SK-N-SH (cell line): ENCODE measurements around the gene LMBR1. TPM values are rescaled to one million over a fixed set of nuclear protein-coding genes. Genes with fewer than 3 reads are reported as not detected.

Source experiments
- CTCF ChIA-PET: fragments of 300-600, 350-600 bp; formaldehyde crosslinking; extraction: SDS; loops from one replicate; lab custom pipeline; 2021; lab: Yijun Ruan, JAX
- POLR2A ChIA-PET: fragments of 350-600 bp; sonication (Branson Sonifier 250); formaldehyde crosslinking; extraction: SDS; loops from one replicate; lab custom pipeline; 2020; ENCODE audit warnings: antibody characterized with exemption, inconsistent platforms; lab: Yijun Ruan, JAX
- DNase-seq: peaks from one replicate; pipeline ENCODE4 v3.0.0; 2012
- H2AFZ ChIP-seq: fragments of 200-600 bp; sonication (generic); 2 replicates; pipeline ENCODE4 v1.8.1; 2016; ENCODE audit warnings: antibody characterized with exemption, mild to moderate bottlenecking, low read depth
- H3F3A ChIP-seq: fragments of 200-600 bp; sonication (generic); replicated peaks from 2 replicates; pipeline ENCODE3; 2016; ENCODE audit warnings: antibody characterized with exemption, mild to moderate bottlenecking; ENCODE audit not compliant: insufficient read depth
- H3K27ac ChIP-seq, 2 experiments: fragments of 200-500 bp in 1 of 2; fragments of 200-600 bp in 1 of 2; sonication (Bioruptor generic) in 1 of 2; sonication (generic), shearing (Covaris generic) in 1 of 2; 2 replicates each; pipeline versions ENCODE4 v1.5.1 to v1.6.1; 2014 to 2016; ENCODE audit warnings: low read depth in 2 of 2, inconsistent platforms in 1 of 2, low read length in 1 of 2, mild to moderate bottlenecking in 1 of 2, mixed read lengths in 1 of 2
- H3K27me3 ChIP-seq: fragments of 200-600 bp; sonication (generic), shearing (Covaris generic); 2 replicates; pipeline ENCODE4 v1.6.1; 2016; ENCODE audit warnings: mixed run types; ENCODE audit not compliant: insufficient read depth
- H3K36me3 ChIP-seq, 2 experiments: fragments of 200-500 bp in 1 of 2; fragments of 200-600 bp in 1 of 2; sonication (Bioruptor generic) in 1 of 2; sonication (generic) in 1 of 2; replicated peaks in 1 of 2; 2 replicates each; pipeline versions ENCODE3 to v1.5.1; 2014 to 2016; ENCODE audit warnings: low read length in 1 of 2, mild to moderate bottlenecking in 1 of 2; ENCODE audit not compliant: insufficient read depth in 2 of 2, control insufficient read depth in 1 of 2
- H3K4me1 ChIP-seq, 2 experiments: fragments of 200-500 bp in 1 of 2; fragments of 200-600 bp in 1 of 2; sonication (Bioruptor generic) in 1 of 2; sonication (generic), shearing (Covaris generic) in 1 of 2; 2 replicates each; pipeline versions ENCODE4 v1.5.1 to v1.6.1; 2014 to 2016; ENCODE audit warnings: low read depth in 1 of 2, low read length in 1 of 2, mixed run types in 1 of 2; ENCODE audit not compliant: insufficient read depth in 2 of 2, control insufficient read depth in 1 of 2
- H3K4me2 ChIP-seq: fragments of 200-600 bp; sonication (generic), shearing (Covaris generic); 2 replicates; pipeline ENCODE4 v1.6.1; 2017; ENCODE audit warnings: mixed run types
- H3K4me3 ChIP-seq, 2 experiments: fragments of 200-500 bp in 1 of 2; fragments of 200-600 bp in 1 of 2; sonication (Bioruptor generic) in 1 of 2; sonication (generic), shearing (Covaris generic) in 1 of 2; 2 replicates each; pipeline versions ENCODE4 v1.5.1 to v1.8.1; 2014 to 2016; ENCODE audit warnings: low read depth in 2 of 2, inconsistent platforms in 1 of 2, low read length in 1 of 2, mild to moderate bottlenecking in 1 of 2, mixed read lengths in 1 of 2, moderate library complexity in 1 of 2
- H3K79me2 ChIP-seq: fragments of 200-600 bp; sonication (generic); 2 replicates; pipeline ENCODE4 v1.8.1; 2017; ENCODE audit warnings: mild to moderate bottlenecking; ENCODE audit not compliant: insufficient read depth
- H3K9ac ChIP-seq: fragments of 200-600 bp; sonication (generic); 2 replicates; pipeline ENCODE4 v1.6.1; 2017; ENCODE audit warnings: mixed run types
- H3K9me2 ChIP-seq: fragments of 200-600 bp; sonication (generic); 2 replicates; pipeline ENCODE4 v1.6.1; 2017; ENCODE audit warnings: mixed run types
- H3K9me3 ChIP-seq: fragments of 200-600 bp; sonication (generic); 2 replicates; pipeline ENCODE4 v1.6.1; 2017; ENCODE audit warnings: mixed run types, mild to moderate bottlenecking, moderate library complexity
- H4K20me1 ChIP-seq: fragments of 200-600 bp; sonication (generic); 2 replicates; pipeline ENCODE4 v1.6.1; 2017; ENCODE audit warnings: mild to moderate bottlenecking, mixed run types; ENCODE audit not compliant: insufficient read depth
- CHD2 ChIP-seq: fragments of 150-350 bp; IDR thresholded peaks from 2 replicates; pipeline ENCODE4 v1.6.1; 2018; ENCODE audit warnings: low read length; ENCODE audit not compliant: partially characterized antibody
- ELF1 ChIP-seq: IDR thresholded peaks from 2 replicates; pipeline ENCODE4 v1.4.0; 2012
- EP300 ChIP-seq, 2 experiments: IDR thresholded peaks; 2 replicates each; pipeline versions ENCODE4 v1.4.0 to v1.6.1; 2012; ENCODE audit warnings: borderline replicate concordance in 1 of 2, low read depth in 1 of 2, low read length in 1 of 2
- EZH2phosphoT487 ChIP-seq: fragments of 200-600 bp; sonication (generic); IDR thresholded peaks from 2 replicates; pipeline ENCODE4 v1.6.1; 2017; ENCODE audit warnings: low read depth, mixed run types, mild to moderate bottlenecking, antibody characterized with exemption, moderate library complexity, borderline replicate concordance
- FOSL2 ChIP-seq: IDR thresholded peaks from 2 replicates; pipeline ENCODE4 v1.4.0; 2012; ENCODE audit warnings: low read depth, mild to moderate bottlenecking, moderate library complexity, borderline replicate concordance
- FOXJ3 ChIP-seq: sonication (generic); formaldehyde crosslinking; IDR thresholded peaks from 2 replicates; pipeline ENCODE4 v1.5.1; 2020; ENCODE audit warnings: mild to moderate bottlenecking, missing genetic modification reagents
- FOXM1 ChIP-seq: IDR thresholded peaks from 2 replicates; pipeline ENCODE4 v1.4.0; 2012; ENCODE audit warnings: low read depth, mild to moderate bottlenecking
- GABPA ChIP-seq: IDR thresholded peaks from 2 replicates; pipeline ENCODE4 v1.4.0; 2012; ENCODE audit warnings: low read depth, mild to moderate bottlenecking
- GATA2 ChIP-seq: sonication (generic); formaldehyde crosslinking; IDR thresholded peaks from 2 replicates; pipeline ENCODE4 v1.5.0; 2020; ENCODE audit warnings: mild to moderate bottlenecking, missing genetic modification reagents
- IRF3 ChIP-seq: fragments of 150-350 bp; IDR thresholded peaks from 2 replicates; pipeline ENCODE4 v1.6.1; 2016; ENCODE audit warnings: mild to moderate bottlenecking, low read depth, low read length
- JUND ChIP-seq: IDR thresholded peaks from 2 replicates; pipeline ENCODE4 v1.4.0; 2012
- MAX ChIP-seq: IDR thresholded peaks from 2 replicates; pipeline ENCODE4 v1.4.0; 2012; ENCODE audit warnings: low read depth
- NFIC ChIP-seq: IDR thresholded peaks from 2 replicates; pipeline ENCODE4 v1.4.0; 2012; ENCODE audit warnings: borderline replicate concordance
- PBX3 ChIP-seq: IDR thresholded peaks from 2 replicates; pipeline ENCODE4; 2012
- POLR2AphosphoS5 ChIP-seq: IDR thresholded peaks from 2 replicates; pipeline ENCODE4 v1.6.1; 2012; ENCODE audit warnings: low read depth, low read length
- RAD21 ChIP-seq: IDR thresholded peaks from 2 replicates; pipeline ENCODE4 v1.6.1; 2012; ENCODE audit warnings: mild to moderate bottlenecking, low read length
- REST ChIP-seq: IDR thresholded peaks from 2 replicates; pipeline ENCODE4 v1.6.1; 2012; ENCODE audit warnings: mild to moderate bottlenecking, low read depth, low read length, moderate library complexity
- RFX5 ChIP-seq: IDR thresholded peaks from 2 replicates; pipeline ENCODE4 v1.6.1; 2012; ENCODE audit warnings: mild to moderate bottlenecking, improper control_type of control experiment, low read length
- RXRA ChIP-seq: IDR thresholded peaks from 2 replicates; pipeline ENCODE4 v1.4.0; 2012; ENCODE audit warnings: low read depth, mild to moderate bottlenecking, borderline replicate concordance
- SIN3A ChIP-seq: IDR thresholded peaks from 2 replicates; pipeline ENCODE4 v1.6.1; 2012; ENCODE audit warnings: low read depth, mild to moderate bottlenecking, low read length, moderate library complexity, borderline replicate concordance
- SMC3 ChIP-seq: IDR thresholded peaks from 2 replicates; pipeline ENCODE4 v1.6.1; 2012; ENCODE audit warnings: low read depth, low read length, improper control_type of control experiment
- TAF1 ChIP-seq: IDR thresholded peaks from 2 replicates; pipeline ENCODE4 v1.6.1; 2012; ENCODE audit warnings: low read depth, mild to moderate bottlenecking, low read length, moderate library complexity, borderline replicate concordance
- TCF12 ChIP-seq: IDR thresholded peaks from 2 replicates; pipeline ENCODE4 v1.4.0; 2012
- TEAD4 ChIP-seq: IDR thresholded peaks from 2 replicates; pipeline ENCODE4 v1.4.0; 2012; ENCODE audit warnings: mild to moderate bottlenecking, borderline replicate concordance; ENCODE audit not compliant: insufficient read depth
- USF1 ChIP-seq: IDR thresholded peaks from 2 replicates; pipeline ENCODE4 v1.4.0; 2012; ENCODE audit warnings: low read depth, borderline replicate concordance
- YY1 ChIP-seq: IDR thresholded peaks from 2 replicates; pipeline ENCODE4 v1.4.0; 2012; ENCODE audit warnings: low read depth, mild to moderate bottlenecking
- ZBTB33 ChIP-seq: IDR thresholded peaks from 2 replicates; pipeline ENCODE4 v1.4.0; 2012; ENCODE audit warnings: low read depth, borderline replicate concordance
- WGBS: methylation state at CpG from one replicate; pipeline ENCODE4 v1.1.6; 2017; ENCODE audit warnings: low lambda C conversion rate; 5-methylcytosine and 5-hydroxymethylcytosine counted together
- polyA plus RNA-seq, 3 experiments: library from polyadenylated mRNA; depleted of rRNA; stranded (reverse); fragments of >200 nt; gene quantifications; 2 replicates each; pipeline ENCODE4 v1.2.3, GENCODE V29; 2012

LMBR1 gene
- polyA plus RNA-seq, 1 of the 3 experiments (the other 2 are of a cell fraction), result 24.6 TPM

- Histone ChIP-seq H3K27me3 (no peaks in the 10 kb centered on the region), H3K9me3 (no peaks in the 10 kb centered on the region), H3K27ac (peak overlapping the region in 1 of 2 experiments; percentile 96; a peak in 2 of 4 replicates), H3K79me2 (no peaks in the 10 kb centered on the region), H3K4me2 (no peak overlapping the region), H3K36me3 (no peaks in the 10 kb centered on the region), H3F3A (peaks cover 3% of the 10 kb centered on the region), H3K4me3 (no peak overlapping the region), H2AFZ (no peak overlapping the region), H4K20me1 (no peaks in the 10 kb centered on the region), H3K9me2 (no peaks in the 10 kb centered on the region), H3K9ac (no peak overlapping the region), H3K4me1 (peaks cover 0 to 35% of the 10 kb centered on the region in 2 experiments; a peak in 2 of 4 replicates)
- peak; percentile 76 for DNase-seq
- CTCF ChIA-PET, result interaction anchor here (0.8 to 7.0 kb wide), 23 partner anchors 8 to 160 kb away, joined by 3 to 114 read pairs (median 4); no protein-coding TSS in a partner anchor
- WGBS, result 20% methylated on average over 3 of the region's 3 CpGs
- POLR2A ChIA-PET, result interaction anchor here (0.6 to 1.9 kb wide), 6 partner anchors 10 to 38 kb away, joined by 3 to 13 read pairs (median 4); no protein-coding TSS in a partner anchor
- TF ChIP-seq FOXJ3 (CRISPR knock-in tag) (peak; percentile 76), GABPA (no peak), SIN3A (no peak), REST (no peak), YY1 (no peak), RXRA (no peak), FOXM1 (no peak), RAD21 (peak; percentile 38), JUND (no peak), CHD2 (peak; percentile 77), FOSL2 (no peak), SMC3 (no peak), USF1 (no peak), POLR2AphosphoS5 (no peak), EZH2phosphoT487 (no peak), PBX3 (peak; percentile 18; the same call in 1 of the 2 replicates), GATA2 (peak; percentile 94), TCF12 (peak; percentile 57), IRF3 (no peak), TEAD4 (no peak), NFIC (0 out of 2 replicates have a peak, but pooled peaks have one; percentile 12), RFX5 (peak; percentile 8; the same call in 1 of the 2 replicates), ELF1 (no peak), MAX (no peak), EP300 (IDR thresholded peaks at IDR 0.05; ENCODE audit: borderline replicate concordance in 1 of 2, low read depth in 1 of 2, low read length in 1 of 2) (peak in 1 of 2 experiments; percentile 98; a peak in 2 of 4 replicates), TAF1 (no peak), ZBTB33 (no peak)
These were observed 114.3 kb downstream of the LMBR1 start for GRCh38 chr7:156778668-156779067.
